Keratinocyte (primary cell): ENCODE data around the gene PLCG2.

Experiments
- CTCF ChIP-seq, 3 experiments: IDR thresholded peaks in 1 of 3; conservative IDR thresholded peaks in 1 of 3; optimal IDR thresholded peaks in 1 of 3; 2 replicates in 2 of 3; 3 replicates in 1 of 3; pipeline versions ENCODE3 to v1.5.1; 2011; ENCODE audit warnings: low read length in 3 of 3, mild to moderate bottlenecking in 3 of 3, moderate library complexity in 2 of 3, control low read depth in 1 of 3, inconsistent platforms in 1 of 3; ENCODE audit not compliant: insufficient read depth in 2 of 3; ENCODE audit errors: extremely low read depth in 1 of 3
- EZH2 ChIP-seq: IDR thresholded peaks from one replicate; pipeline ENCODE4 v1.6.1; 2012; ENCODE audit warnings: inconsistent platforms, mild to moderate bottlenecking, low read length, moderate library complexity

DNA sequence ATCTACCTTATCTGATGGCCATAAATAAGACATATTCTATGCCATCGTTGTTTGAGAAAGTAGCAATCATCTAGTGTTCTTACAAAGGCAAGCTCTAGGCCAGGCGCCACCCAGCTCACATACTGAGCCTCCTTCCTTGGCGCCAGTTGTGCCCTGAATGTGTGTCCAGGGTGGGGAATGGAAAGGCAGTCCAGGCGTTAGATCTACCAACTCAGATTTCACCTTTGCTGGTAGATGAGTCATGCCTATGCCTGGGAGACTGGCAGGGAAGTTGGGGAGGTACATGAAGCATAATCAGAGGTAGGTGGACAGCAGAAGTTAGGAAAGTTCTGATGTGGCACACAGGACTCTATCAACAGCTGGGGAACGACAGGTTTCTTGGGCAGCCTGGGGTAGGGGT, 208.6 kb downstream of the PLCG2 start:
- TF ChIP-seq CTCF (optimal IDR thresholded peaks at IDR 0.05 in 1 of 3, IDR thresholded peaks at IDR 0.05 in 1 of 3, conservative IDR thresholded peaks at IDR 0.05 in 1 of 3; ENCODE audit: extremely low read depth in 1 of 3, insufficient read depth in 2 of 3, low read length in 3 of 3) = no peak
- TF ChIP-seq EZH2 = no peak
